ENCODE measurements around the gene TSFM.

Gene TSFM

DNA sequence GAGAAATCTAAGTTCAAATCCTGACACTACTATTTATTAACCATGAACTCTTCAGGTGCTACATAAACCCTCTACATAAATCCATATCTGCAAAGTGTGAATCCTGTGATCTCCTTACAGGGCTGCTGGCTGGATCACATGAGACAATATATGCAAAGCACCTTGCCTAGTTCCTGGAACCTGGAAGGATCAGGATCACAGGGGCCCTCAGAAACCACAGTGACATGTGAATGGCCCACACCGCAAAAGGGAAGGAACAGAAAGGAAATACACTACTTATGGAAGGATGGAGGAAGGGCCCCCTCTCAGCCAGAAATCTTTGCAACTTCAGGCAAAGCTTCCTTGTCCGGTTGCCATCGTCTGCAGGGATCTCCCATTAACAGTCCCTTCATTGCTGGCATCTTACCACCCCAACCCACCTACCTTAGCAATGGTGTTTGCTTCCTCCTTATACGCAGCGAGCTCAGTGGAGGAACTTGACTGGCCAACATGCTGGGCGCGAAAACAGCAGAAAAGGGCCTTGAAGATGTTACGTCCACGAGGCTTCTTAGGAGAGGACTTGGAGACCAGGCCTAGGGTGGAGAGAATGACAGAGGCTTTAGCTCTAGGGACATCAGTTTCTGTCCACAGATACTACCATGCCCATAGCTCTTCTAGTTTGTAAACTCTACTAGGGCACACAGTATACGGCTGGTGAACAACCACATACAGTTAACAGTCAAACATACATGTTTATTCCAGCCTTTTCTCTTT lies 46.6 kb downstream of the TSFM start:
- Histone ChIP-seq H2BK15ac (replicated peaks; ENCODE audit: low read depth) (no peak overlapping the region), H3K79me1 (ENCODE audit: low read length) (peaks cover 22% of the 10 kb centered on the region), H3K9ac (ENCODE audit: low read length) (no peak overlapping the region), H3K36me3 (ENCODE audit: control insufficient read depth, insufficient read depth, low read length) (peaks cover 23% of the 10 kb centered on the region), H3K4ac (ENCODE audit: low read depth, low read length) (no peak overlapping the region), H4K5ac (ENCODE audit: low read length) (no peak overlapping the region), H3K23ac (ENCODE audit: low read length) (no peak overlapping the region), H3K4me2 (ENCODE audit: low read length) (no peak overlapping the region), H2BK5ac (ENCODE audit: low read length) (no peak overlapping the region), H3K18ac (ENCODE audit: low read length) (no peak overlapping the region), H3K56ac (ENCODE audit: low read length) (no peak overlapping the region), H3K4me3 (ENCODE audit: low read length) (no peak overlapping the region), H4K8ac (ENCODE audit: low read depth, low read length) (no peak overlapping the region), H2BK120ac (ENCODE audit: low read depth, low read length) (no peak overlapping the region), H3K79me2 (ENCODE audit: control insufficient read depth, insufficient read depth, low read length) (peaks cover 25% of the 10 kb centered on the region), H3K27ac (ENCODE audit: low read depth, low read length) (no peak overlapping the region), H3K27me3 (ENCODE audit: insufficient read depth, low read length, poor library complexity) (no peaks in the 10 kb centered on the region), H3K4me1 (ENCODE audit: control insufficient read depth, low read depth, low read length) (peaks cover 4% of the 10 kb centered on the region), H2AK5ac (ENCODE audit: low read length) (no peak overlapping the region)
- WGBS (ENCODE audit: extremely low coverage, insufficient coverage, low lambda C conversion rate) = no CpG with 5 or more reads among the region's 10 CpGs
- no peak for DNase-seq

DNA sequence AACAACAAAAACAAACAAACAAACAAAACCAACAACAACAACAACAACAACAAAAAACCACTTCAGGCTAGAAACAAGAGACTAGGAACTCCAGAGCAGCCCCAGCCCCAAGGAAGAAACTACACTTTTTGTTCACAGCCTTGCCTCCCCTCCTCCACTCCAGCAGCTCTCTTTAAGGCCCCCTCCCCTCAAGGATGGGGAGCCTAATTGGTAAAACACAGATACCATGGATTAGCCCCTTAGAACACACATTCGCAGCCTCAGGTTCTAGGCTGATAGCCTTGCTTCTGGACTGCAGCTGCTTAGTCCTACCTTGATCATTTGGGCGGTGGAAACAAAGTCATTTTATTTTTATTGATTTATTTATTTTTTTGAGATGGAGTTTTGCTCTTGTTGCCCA lies 47.8 kb downstream of the TSFM start:
- Histone ChIP-seq H3K9ac (ENCODE audit: low read length) (no peak overlapping the region), H4K5ac (ENCODE audit: low read length) (no peak overlapping the region), H3K79me1 (ENCODE audit: low read length) (peaks cover 23% of the 10 kb centered on the region), H3K18ac (ENCODE audit: low read length) (no peak overlapping the region), H3K79me2 (ENCODE audit: control insufficient read depth, insufficient read depth, low read length) (peaks cover 32% of the 10 kb centered on the region), H2BK15ac (replicated peaks; ENCODE audit: low read depth) (no peak overlapping the region), H3K4ac (ENCODE audit: low read depth, low read length) (no peak overlapping the region), H3K4me2 (ENCODE audit: low read length) (no peak overlapping the region), H3K4me3 (ENCODE audit: low read length) (no peak overlapping the region), H2BK120ac (ENCODE audit: low read depth, low read length) (no peak overlapping the region), H3K27me3 (ENCODE audit: insufficient read depth, low read length, poor library complexity) (no peaks in the 10 kb centered on the region), H4K8ac (ENCODE audit: low read depth, low read length) (no peak overlapping the region), H3K23ac (ENCODE audit: low read length) (no peak overlapping the region), H3K56ac (ENCODE audit: low read length) (no peak overlapping the region), H3K4me1 (ENCODE audit: control insufficient read depth, low read depth, low read length) (peaks cover 4% of the 10 kb centered on the region), H3K36me3 (ENCODE audit: control insufficient read depth, insufficient read depth, low read length) (peaks cover 17% of the 10 kb centered on the region), H2AK5ac (ENCODE audit: low read length) (no peak overlapping the region), H2BK5ac (ENCODE audit: low read length) (no peak overlapping the region), H3K27ac (ENCODE audit: low read depth, low read length) (no peak overlapping the region)
- no CpG with 5 or more reads among the region's 2 CpGs for WGBS (ENCODE audit: extremely low coverage, insufficient coverage, low lambda C conversion rate)
- no peak for DNase-seq

DNA sequence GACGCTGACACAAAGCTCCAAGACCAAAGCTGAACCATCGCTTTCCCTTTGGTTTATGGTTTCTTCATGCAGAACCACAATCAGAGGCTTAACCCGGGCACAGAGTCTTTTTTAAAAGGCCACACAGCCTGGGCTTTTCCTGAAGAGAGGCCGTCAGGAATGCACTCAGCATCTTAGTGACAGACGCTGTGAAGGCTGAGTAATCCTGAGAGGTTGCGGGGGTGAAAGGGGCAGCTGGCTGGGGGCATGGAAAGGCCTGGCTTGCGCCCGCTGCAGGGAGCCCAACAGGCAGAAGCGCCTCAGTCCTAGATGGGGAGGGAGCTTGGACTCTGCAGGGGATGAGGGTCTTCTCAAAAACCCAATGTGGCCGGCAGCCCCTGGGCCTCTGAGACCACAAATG lies 50.4 kb downstream of the TSFM start:
- WGBS (ENCODE audit: extremely low coverage, insufficient coverage, low lambda C conversion rate) = no CpG with 5 or more reads among the region's 10 CpGs
- peaks cover 19% of the 10 kb centered on the region for H3K4me1 ChIP-seq (ENCODE audit: control insufficient read depth, low read depth, low read length)
- DNase-seq = peak; percentile 58

DNA sequence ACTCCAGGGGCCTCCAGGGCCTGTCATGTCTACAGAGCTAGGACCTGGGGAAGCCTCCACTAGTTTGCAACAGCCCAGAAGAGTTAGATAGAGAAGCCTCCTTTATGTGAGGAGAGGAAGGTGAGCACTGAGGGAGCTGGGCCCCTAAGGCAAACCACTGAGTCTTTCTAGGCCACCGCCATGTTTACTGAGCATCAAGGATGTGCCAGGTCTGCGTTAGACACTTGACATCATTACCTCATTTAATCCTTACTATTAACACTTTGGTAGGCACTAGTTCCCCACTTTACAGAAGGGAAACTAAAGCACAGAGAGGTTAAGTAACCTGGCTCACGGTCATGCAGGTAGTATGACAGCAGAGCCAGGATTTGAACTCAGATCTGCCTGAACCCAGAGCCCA lies 51.1 kb downstream of the TSFM start:
- Histone ChIP-seq H2BK15ac (replicated peaks; ENCODE audit: low read depth) (no peak overlapping the region), H3K36me3 (ENCODE audit: control insufficient read depth, insufficient read depth, low read length) (no peaks in the 10 kb centered on the region), H3K4me1 (ENCODE audit: control insufficient read depth, low read depth, low read length) (peaks cover 22% of the 10 kb centered on the region), H3K18ac (ENCODE audit: low read length) (no peak overlapping the region), H3K79me1 (ENCODE audit: low read length) (peaks cover 33% of the 10 kb centered on the region), H3K23ac (ENCODE audit: low read length) (peak overlapping the region; percentile 69), H2BK5ac (ENCODE audit: low read length) (no peak overlapping the region), H2BK120ac (ENCODE audit: low read depth, low read length) (no peak overlapping the region), H4K5ac (ENCODE audit: low read length) (no peak overlapping the region), H2AK5ac (ENCODE audit: low read length) (no peak overlapping the region), H3K9ac (ENCODE audit: low read length) (no peak overlapping the region), H4K8ac (ENCODE audit: low read depth, low read length) (no peak overlapping the region), H3K79me2 (ENCODE audit: control insufficient read depth, insufficient read depth, low read length) (peaks cover 62% of the 10 kb centered on the region), H3K4ac (ENCODE audit: low read depth, low read length) (no peak overlapping the region), H3K27ac (ENCODE audit: low read depth, low read length) (no peak overlapping the region), H3K4me3 (ENCODE audit: low read length) (no peak overlapping the region), H3K4me2 (ENCODE audit: low read length) (no peak overlapping the region), H3K56ac (ENCODE audit: low read length) (no peak overlapping the region), H3K27me3 (ENCODE audit: insufficient read depth, low read length, poor library complexity) (no peaks in the 10 kb centered on the region)
- no peak for DNase-seq
- no CpG with 5 or more reads among the region's 3 CpGs for WGBS (ENCODE audit: extremely low coverage, insufficient coverage, low lambda C conversion rate)

More for the DNA sequence above, 50.4 kb downstream of the TSFM start:
- no peak overlapping the region for H2AK5ac ChIP-seq (ENCODE audit: low read length)
- no peaks in the 10 kb centered on the region for H3K27me3 ChIP-seq (ENCODE audit: insufficient read depth, low read length, poor library complexity)
- H2BK120ac ChIP-seq (ENCODE audit: low read depth, low read length) = no peak overlapping the region
- no peak overlapping the region for H3K4me2 ChIP-seq (ENCODE audit: low read length)
- no peak overlapping the region for H2BK15ac ChIP-seq (replicated peaks; ENCODE audit: low read depth)
- H2BK5ac ChIP-seq (ENCODE audit: low read length) = no peak overlapping the region
- H3K4ac ChIP-seq (ENCODE audit: low read depth, low read length) = no peak overlapping the region
- H3K27ac ChIP-seq (ENCODE audit: low read depth, low read length) = no peak overlapping the region
- no peak overlapping the region for H3K9ac ChIP-seq (ENCODE audit: low read length)
- H3K4me3 ChIP-seq (ENCODE audit: low read length) = no peak overlapping the region
- peaks cover 56% of the 10 kb centered on the region for H3K79me2 ChIP-seq (ENCODE audit: control insufficient read depth, insufficient read depth, low read length)
- no peak overlapping the region for H3K18ac ChIP-seq (ENCODE audit: low read length)
- H3K79me1 ChIP-seq (ENCODE audit: low read length) = peaks cover 33% of the 10 kb centered on the region
- no peaks in the 10 kb centered on the region for H3K36me3 ChIP-seq (ENCODE audit: control insufficient read depth, insufficient read depth, low read length)
- no peak overlapping the region for H3K23ac ChIP-seq (ENCODE audit: low read length)
- no peak overlapping the region for H3K56ac ChIP-seq (ENCODE audit: low read length)
- H4K8ac ChIP-seq (ENCODE audit: low read depth, low read length) = no peak overlapping the region
- H4K5ac ChIP-seq (ENCODE audit: low read length) = no peak overlapping the region

DNA sequence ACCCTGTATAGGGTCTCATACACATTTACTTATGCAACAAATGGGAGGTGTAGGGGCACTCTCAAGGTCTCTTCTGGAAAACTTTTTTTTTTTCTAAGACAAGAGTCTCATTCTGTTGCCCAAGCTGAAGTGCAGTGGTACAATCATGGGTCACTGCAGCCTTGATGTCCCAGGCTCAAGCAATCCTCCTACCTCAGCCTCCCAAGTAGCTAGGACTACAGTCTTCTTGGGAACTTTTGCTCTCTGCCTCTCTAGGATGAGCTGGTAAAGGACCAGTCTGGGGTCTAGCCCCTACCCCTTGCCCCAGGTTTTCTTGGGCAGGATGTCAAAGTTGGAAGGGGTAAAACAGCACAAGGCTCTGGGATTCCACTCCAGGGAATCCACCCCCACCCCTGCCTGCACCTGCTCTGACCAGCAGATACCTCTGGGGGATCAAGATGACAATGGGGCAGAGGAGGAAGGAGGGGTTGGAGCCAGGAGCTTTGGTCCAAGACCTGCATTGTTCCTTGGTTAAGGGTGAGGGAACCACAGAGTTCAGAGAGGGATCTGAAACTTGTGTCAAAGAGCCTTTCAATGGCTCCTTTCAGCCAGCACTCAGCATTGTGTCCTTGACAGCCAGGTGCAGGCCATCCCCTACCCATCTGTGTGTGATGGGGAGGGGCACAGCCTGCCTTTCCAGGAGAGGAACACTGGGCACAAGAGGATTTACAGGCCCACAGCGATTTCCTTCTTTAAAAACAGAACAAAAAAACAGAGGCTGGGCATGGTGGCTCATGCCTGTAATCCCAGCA lies 51.7 kb downstream of the TSFM start:
- Histone ChIP-seq H3K36me3 (ENCODE audit: control insufficient read depth, insufficient read depth, low read length) (no peaks in the 10 kb centered on the region), H3K4me3 (ENCODE audit: low read length) (no peak overlapping the region), H2BK120ac (ENCODE audit: low read depth, low read length) (no peak overlapping the region), H4K8ac (ENCODE audit: low read depth, low read length) (no peak overlapping the region), H3K4me2 (ENCODE audit: low read length) (no peak overlapping the region), H3K56ac (ENCODE audit: low read length) (no peak overlapping the region), H3K27me3 (ENCODE audit: insufficient read depth, low read length, poor library complexity) (no peaks in the 10 kb centered on the region), H3K23ac (ENCODE audit: low read length) (no peak overlapping the region), H3K4me1 (ENCODE audit: control insufficient read depth, low read depth, low read length) (peaks cover 22% of the 10 kb centered on the region), H2BK15ac (replicated peaks; ENCODE audit: low read depth) (no peak overlapping the region), H3K79me2 (ENCODE audit: control insufficient read depth, insufficient read depth, low read length) (peaks cover 67% of the 10 kb centered on the region), H4K5ac (ENCODE audit: low read length) (no peak overlapping the region), H3K18ac (ENCODE audit: low read length) (no peak overlapping the region), H2BK5ac (ENCODE audit: low read length) (no peak overlapping the region), H3K9ac (ENCODE audit: low read length) (no peak overlapping the region), H3K79me1 (ENCODE audit: low read length) (peaks cover 36% of the 10 kb centered on the region), H3K4ac (ENCODE audit: low read depth, low read length) (no peak overlapping the region), H3K27ac (ENCODE audit: low read depth, low read length) (no peak overlapping the region), H2AK5ac (ENCODE audit: low read length) (no peak overlapping the region)
- DNase-seq = no peak
- no CpG with 5 or more reads among the region's 1 CpG for whole genome bisulfite sequencing (ENCODE audit: extremely low coverage, insufficient coverage, low lambda C conversion rate)
